Activated T-helper 1 cell treated with anti-CD3 and anti-CD28 coated beads, Interleukin-2, amount 50 U/mL, for 16 hours (primary cell): Measurements from ENCODE around the gene ZNF804B.

Experiments
- DNase-seq, 2 donors: peaks; one replicate each; pipeline ENCODE4 v3.0.0-alpha.2; 2020; ENCODE audit warnings: low read depth in 1 of 2, low spot score in 1 of 2

Gene ZNF804B

GRCh38 chr7:88965371-88965770 lies 205.9 kb downstream of the ZNF804B start:
- no peak for DNase-seq

DNA sequence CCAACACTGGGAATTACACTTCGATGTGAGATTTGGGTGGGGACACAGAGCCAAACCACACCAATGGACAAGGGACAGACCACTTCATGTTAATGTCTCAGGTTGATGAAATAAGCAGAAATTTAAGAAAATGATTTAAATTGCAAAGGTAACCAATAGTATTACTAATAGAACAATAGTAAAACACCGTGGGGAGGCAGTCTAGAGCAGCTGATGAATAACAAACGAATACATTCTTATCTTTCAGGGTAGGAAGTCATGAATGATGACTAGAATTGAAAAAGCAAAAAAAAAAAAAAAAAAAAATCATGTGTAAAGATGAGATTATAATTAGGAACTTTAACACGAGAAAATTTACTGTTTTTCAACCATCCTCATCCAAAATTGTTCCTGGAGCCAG lies 207.9 kb downstream of the ZNF804B start:
- DNase-seq, result no peak

- DNase-seq, result no peak
These were observed 209.7 kb downstream of the ZNF804B start for GRCh38 chr7:88969167-88969566.

DNA sequence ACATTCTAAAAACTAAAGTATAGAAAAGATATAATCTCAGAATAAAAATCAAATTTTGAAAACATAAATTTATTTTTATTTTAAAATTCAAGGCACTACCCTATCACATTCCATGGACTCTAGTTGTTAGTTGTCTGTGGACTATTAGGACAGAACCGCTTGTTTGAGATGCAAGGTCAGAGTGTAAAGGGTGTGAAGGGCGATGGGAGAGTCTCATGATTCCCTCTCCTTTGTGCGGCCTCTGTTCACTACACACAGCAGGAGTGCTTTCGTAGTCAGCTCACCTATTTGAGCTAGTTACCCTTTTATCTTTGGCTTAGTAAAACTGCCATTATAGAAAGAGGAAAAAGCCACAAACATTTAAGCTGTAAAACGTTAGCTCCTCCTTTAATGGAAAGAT lies 225.8 kb downstream of the ZNF804B start:
- no peak for DNase-seq

DNA sequence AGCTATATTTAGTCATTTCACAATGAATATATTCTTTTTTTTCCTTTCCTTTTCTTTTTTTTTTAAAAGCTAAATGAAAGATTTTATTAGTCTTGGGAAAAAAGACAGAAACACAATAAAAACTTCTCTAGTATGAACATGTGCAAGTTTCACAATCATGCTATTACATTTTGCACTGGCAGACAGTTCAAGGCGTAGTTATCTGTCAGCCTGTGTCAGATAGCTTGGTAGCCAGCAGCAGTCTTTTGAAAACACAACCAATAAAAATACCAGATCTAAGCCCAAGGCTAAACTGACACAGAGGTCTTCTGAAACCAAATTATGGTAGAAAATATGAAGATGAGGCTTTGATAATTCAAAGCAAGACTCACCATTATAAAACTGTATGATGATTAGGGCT lies 241.8 kb downstream of the ZNF804B start:
- no peak for DNase-seq

DNA sequence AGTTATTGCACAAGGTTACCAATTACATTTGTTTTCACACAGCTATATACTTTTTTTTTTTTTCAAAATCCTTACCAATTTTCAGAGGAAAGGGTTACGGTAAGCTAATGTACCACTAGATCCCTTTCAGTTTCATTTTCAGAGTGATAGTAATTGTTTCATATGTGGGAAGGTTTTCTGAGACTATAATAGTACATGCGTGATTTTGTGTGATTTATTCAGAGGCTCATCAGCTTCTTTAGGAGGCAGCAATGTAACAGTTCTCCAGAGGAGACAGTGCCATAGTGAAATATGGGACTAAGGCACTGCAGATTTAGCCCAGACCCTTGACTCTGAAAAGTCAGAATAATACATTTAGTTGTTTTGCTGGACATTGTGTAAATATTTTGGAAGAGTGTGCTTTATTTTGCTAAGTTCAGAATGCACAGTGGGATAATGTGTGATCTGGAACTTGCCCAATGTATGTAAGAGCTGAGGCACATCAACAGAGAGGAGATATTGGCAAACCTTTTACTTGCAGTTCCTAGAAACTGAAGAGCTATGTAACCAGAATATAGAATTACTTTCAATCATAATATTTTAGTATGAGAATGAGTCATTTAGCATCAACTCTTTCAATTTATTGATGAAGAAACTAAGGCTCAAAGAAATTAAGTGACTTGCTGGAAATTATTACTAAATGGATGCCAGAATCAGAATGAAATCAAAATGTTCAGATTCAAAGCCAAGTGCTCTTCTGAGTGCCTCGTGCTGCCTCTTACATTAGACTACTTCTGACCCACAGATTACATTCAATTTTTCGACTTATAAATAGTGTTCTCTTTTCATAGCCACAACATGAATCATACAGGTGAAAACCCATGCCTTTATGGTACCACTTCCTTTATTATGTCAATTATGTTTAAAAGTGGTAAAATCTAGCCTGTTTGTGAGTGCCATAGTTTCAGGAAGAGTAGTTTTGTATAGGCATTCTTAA lies 243.8 kb downstream of the ZNF804B start:
- no peak for DNase-seq

- DNase-seq, result no peak
These were observed 252.5 kb downstream of the ZNF804B start for GRCh38 chr7:89012016-89012415.

DNA sequence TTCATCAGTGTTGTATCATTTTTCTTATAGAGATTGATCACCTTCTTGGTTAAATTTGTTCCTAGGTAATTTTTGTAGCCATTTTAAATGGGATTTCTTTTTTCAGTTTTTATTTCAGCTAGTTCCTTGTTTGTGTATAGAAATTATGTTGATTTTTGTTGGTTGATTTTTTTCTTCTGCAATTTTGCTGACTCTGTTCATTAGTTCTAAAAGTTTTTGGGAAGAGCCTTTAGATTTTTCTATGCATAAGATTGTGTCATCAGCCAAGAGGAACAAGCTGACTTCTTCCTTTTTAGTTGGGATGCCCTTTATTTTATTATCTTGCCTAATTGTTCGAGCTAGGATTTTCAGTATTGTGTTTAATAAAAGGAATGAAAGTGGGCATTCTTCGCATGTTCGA lies 258.2 kb downstream of the ZNF804B start:
- DNase-seq, result no peak

GRCh38 chr7:89021741-89022140 lies 262.2 kb downstream of the ZNF804B start:
- no peak for DNase-seq

DNA sequence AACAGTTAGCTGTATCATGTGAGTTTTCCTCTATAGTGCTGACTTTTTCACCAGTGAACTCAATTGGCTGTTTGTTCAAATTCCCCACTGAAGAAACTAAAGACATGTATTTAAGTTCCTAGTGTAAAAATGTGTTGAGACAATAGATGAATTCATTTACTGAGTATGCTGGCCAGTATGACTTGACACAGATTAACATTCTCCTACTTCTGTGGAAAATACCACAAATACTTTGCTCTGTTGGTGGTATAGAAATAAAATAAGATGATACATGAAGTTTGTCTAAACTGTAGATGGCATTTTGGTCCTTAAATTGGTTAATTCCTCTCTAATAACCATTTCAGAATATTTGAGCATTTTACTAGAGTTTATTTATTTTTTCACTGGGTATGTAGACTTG lies 263.7 kb downstream of the ZNF804B start:
- DNase-seq, result no peak

DNA sequence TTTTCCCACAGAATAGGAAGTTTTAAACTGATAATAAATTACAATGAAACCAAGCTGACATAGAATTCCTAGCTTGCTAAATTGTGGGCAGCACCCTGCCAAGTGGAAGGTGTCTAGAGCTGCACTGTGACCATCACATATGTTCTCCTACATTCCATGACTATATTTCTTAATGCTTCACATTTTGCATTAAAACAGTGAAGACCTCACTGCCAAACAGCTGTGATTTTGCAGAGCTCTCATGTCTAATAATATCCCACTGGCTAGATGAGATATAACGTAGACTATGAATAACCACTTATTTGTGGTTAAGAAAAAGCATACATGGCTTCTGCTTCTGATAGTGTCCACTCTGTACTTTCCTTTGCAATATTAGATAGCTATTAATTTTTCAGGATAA lies 264.4 kb downstream of the ZNF804B start:
- no peak for DNase-seq

GRCh38 chr7:89027781-89028180 lies 268.3 kb downstream of the ZNF804B start:
- no peak for DNase-seq

- DNase-seq, result no peak
These were observed 268.8 kb downstream of the ZNF804B start for GRCh38 chr7:89028319-89028718.

GRCh38 chr7:89029864-89030263 lies 270.4 kb downstream of the ZNF804B start:
- DNase-seq, result no peak

- DNase-seq, result no peak
These were observed 281.7 kb downstream of the ZNF804B start for GRCh38 chr7:89041240-89041639.

DNA sequence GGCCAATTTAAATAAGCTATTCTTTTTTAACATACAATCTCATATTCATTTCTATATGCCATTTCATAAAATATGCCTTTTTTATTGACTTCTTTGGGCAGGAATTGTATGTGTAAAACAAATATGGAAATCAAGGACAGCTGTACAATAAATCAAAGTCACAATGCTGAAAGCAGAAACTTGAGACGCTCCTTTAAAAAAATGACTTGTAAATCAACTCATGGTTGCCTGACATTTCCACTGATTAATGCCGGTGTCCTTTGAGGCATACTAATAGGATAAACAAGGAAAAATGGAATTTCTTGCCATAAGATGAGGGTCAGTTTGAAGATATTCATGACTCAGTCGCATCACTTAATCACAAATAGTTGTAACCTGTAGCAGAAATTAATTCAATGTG lies 283.4 kb downstream of the ZNF804B start:
- DNase-seq, result no peak

DNA sequence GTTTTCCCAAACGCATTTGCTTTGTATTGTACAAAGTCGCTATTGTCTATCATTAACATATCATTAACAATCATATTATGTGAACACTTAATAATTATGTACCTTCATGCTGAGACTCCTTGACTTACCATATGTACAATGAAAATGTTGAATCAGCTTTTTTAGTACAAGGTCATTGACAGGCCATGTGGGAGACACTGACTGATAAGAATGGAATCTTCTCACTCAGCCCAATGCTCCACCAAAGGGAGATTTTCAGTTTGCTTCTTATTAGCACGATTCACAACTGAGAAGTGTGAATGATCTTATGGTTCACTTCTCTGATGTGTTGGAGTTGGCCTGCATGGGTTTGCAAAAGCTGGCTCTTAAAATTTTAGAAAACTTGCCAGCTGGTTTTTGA lies 289.5 kb downstream of the ZNF804B start:
- DNase-seq, result no peak

GRCh38 chr7:89053130-89053529 lies 293.6 kb downstream of the ZNF804B start:
- DNase-seq, result no peak

GRCh38 chr7:89054361-89054760 lies 294.9 kb downstream of the ZNF804B start:
- no peak for DNase-seq

DNA sequence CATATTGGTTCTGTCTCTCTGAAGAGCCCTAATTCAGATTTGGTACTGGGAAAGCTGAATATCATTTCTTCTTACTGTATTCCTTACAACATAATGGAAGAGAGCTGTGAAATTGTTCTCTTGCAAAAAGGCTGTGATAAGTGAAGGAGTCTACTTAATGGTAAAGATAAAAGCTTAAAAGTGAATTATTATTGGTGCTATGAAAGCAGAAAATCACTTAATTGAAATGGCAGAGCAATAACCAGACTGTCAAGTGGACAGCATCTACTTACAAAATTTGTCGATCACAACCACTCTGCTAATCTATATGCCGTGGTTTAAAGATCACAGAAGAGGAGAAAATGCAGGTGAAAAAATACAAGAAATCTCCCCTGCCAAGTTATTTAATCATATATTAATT lies 300.7 kb downstream of the ZNF804B start:
- no peak for DNase-seq

DNA sequence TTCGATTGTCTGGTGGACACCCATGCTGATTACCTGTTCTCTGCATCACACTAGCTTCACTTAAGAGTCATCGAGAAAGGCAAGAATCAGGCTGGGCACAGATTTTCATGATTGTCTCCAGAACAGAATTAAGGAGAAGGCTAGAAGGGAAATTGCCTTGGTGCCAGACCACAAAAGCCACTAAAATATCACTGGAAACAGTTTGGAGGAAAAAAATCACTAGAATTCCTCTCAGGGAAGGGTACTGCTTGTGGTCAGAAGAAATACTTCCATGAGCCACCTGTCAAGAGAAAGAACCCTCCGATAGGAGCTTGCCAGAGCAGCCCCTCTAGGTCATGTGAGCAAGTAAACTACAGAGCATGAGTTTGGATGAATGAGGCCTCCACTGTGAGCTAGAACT lies 305.3 kb downstream of the ZNF804B start:
- no peak for DNase-seq

DNA sequence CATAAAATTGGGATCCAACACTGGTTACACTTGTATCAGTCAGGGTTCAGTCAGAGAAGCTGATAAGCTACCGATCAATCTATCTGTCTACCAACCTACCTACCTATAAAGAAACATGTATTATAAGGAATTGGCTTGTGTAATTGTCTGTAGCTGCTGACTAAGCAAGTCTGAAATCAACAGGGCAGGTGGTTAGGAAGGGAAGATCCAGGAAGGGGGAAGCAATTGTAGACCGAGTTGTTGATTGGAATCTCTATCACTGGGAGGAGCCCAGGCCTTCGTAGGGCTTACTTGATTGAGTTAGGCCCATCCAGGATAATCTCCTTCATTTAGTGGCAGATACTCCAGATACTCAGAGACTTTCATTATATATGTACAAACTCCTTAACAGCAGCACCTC lies 307.5 kb downstream of the ZNF804B start:
- DNase-seq, result no peak

DNA sequence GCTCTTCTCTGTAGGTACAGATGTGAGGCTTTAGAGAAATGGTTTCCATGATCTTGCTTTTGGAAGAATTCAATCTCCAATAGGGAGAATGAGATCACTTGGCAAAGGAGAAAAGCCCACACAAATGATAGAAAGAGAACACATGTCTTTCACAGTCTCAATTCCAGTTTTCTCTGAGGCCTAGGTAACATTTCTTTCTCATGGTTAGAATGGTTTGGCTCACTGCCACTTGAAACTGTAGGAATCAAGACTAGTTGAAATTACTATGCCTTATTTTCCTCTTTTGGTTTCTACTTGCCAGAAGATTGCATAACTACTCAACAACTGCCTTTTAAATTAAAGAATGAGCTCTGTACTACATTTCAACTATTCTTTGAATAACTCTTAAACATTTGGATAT lies 312.6 kb downstream of the ZNF804B start:
- DNase-seq, result no peak
